DMS153 treated with DMSO at 0.1 percent for 48 hours (cell line): ENCODE data around the gene BANF2.
A peak's percentile ranks its signal among the peaks of the same experiment; 100 is the strongest.
"Not testable (repeated sequence)": the region's sequence is repeated elsewhere in the genome, so short reads cannot be mapped to it uniquely, and the experiment has no call there.

Source experiments
- DNase-seq: peaks from one replicate; lab custom pipeline; 2025; ENCODE audit not compliant: unreplicated experiment; lab: John Stamatoyannopoulos, UW

BANF2 gene

GRCh38 chr20:17682103-17682888, 17.5 kb upstream of the BANF2 start, which contains the start of gene RRBP1:
TSS of gene RRBP1 (minus strand) at chr20:17682242. CDS start at chr20:17660507, 21,735 bp downstream.
- DNase-seq: peak; percentile 88

GRCh38 chr20:17682889-17683198, 16.9 kb upstream of the BANF2 start:
- DNase-seq: no peak

GRCh38 chr20:17683218-17684076, 16.3 kb upstream of the BANF2 start:
- no peak for DNase-seq

GRCh38 chr20:17684077-17684888, 15.5 kb upstream of the BANF2 start:
- no peak for DNase-seq

- no peak for DNase-seq
Observed at GRCh38 chr20:17685168-17685567, 14.6 kb upstream of the BANF2 start.

- DNase-seq: no peak
Observed at GRCh38 chr20:17687800-17688199, 12.0 kb upstream of the BANF2 start.

- DNase-seq: no peak
Observed at GRCh38 chr20:17688965-17689364, 10.8 kb upstream of the BANF2 start.

GRCh38 chr20:17690144-17690543, 9.6 kb upstream of the BANF2 start:
- no peak for DNase-seq

- no peak for DNase-seq
Observed at GRCh38 chr20:17691758-17692157, 8.0 kb upstream of the BANF2 start.

- no peak for DNase-seq
Observed at GRCh38 chr20:17693444-17694001, 6.2 kb upstream of the BANF2 start.

- DNase-seq: no peak
Observed at GRCh38 chr20:17694767-17695166, 5.0 kb upstream of the BANF2 start.

- DNase-seq: no peak
Observed at GRCh38 chr20:17696287-17696686, 3.5 kb upstream of the BANF2 start.

GRCh38 chr20:17697171-17697570, 2.6 kb upstream of the BANF2 start:
- no peak for DNase-seq

- DNase-seq: no peak
Observed at GRCh38 chr20:17698384-17698783, 1.4 kb upstream of the BANF2 start.

GRCh38 chr20:17700637-17701036, 871 bp downstream of the BANF2 start:
- DNase-seq: no peak

- DNase-seq: no peak
Observed at GRCh38 chr20:17701826-17702225, 2.1 kb downstream of the BANF2 start.

GRCh38 chr20:17704589-17705317, 5.0 kb downstream of the BANF2 start:
- DNase-seq: no peak

- DNase-seq: no peak
Observed at GRCh38 chr20:17705916-17706315, 6.2 kb downstream of the BANF2 start.

- no peak for DNase-seq
Observed at GRCh38 chr20:17706632-17707031, 6.9 kb downstream of the BANF2 start.

GRCh38 chr20:17707951-17708350, 8.2 kb downstream of the BANF2 start:
- not testable (repeated sequence) for DNase-seq
